Cardiac fibroblast (primary cell): ENCODE measurements around the gene PSME4.
"Not testable (repeated sequence)": the region's sequence is repeated elsewhere in the genome, so short reads cannot be mapped to it uniquely, and the experiment has no call there.

Source experiments
- DNase-seq, 2 donors: peaks; one replicate each; pipeline versions ENCODE4 v3.0.0 to v3.0.0-alpha.2; 2010; ENCODE audit warnings: low read depth in 2 of 2
- H3K4me3 ChIP-seq, 2 donors: replicated peaks in 1 of 2; 1 replicate in 1 of 2; 2 replicates in 1 of 2; pipeline ENCODE4 v1.5.1; 2011; ENCODE audit warnings: low read depth in 2 of 2, low read length in 2 of 2, mild to moderate bottlenecking in 2 of 2, moderate library complexity in 1 of 2
- CTCF ChIP-seq: IDR thresholded peaks from one replicate; pipeline ENCODE4 v1.5.1; 2011; ENCODE audit warnings: low read depth, mild to moderate bottlenecking, low read length, inconsistent platforms

The PSME4 gene

GRCh38 chr2:53842891-53843290 is 127.9 kb downstream of the PSME4 start:
- no peak for DNase-seq
- H3K4me3 ChIP-seq, result no peak overlapping the region
- no peak for TF ChIP-seq CTCF

- H3K4me3 ChIP-seq, DNase-seq: not testable (repeated sequence)
These were observed 129.1 kb downstream of the PSME4 start for GRCh38 chr2:53841651-53842050.

GRCh38 chr2:53840580-53840979 is 130.2 kb downstream of the PSME4 start:
- no peak overlapping the region for H3K4me3 ChIP-seq
- DNase-seq, result no peak
- no peak for TF ChIP-seq CTCF

DNA sequence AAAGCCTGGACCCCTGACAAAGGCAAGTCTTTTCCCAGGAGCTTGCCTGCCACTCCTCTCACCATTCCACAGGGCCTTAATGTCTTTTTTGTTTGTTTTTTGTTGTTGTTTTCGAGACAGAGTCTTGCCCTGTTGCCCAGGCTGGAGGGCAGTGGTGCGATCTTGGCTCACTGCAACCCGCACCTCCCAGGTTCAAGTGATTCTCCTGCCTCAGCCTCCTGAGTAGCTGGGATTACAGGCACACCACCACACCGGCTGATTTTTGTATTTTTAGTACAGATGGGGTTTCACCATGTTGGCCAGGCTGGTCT is 140.9 kb downstream of the PSME4 start:
- H3K4me3 ChIP-seq, DNase-seq: not testable (repeated sequence)

DNA sequence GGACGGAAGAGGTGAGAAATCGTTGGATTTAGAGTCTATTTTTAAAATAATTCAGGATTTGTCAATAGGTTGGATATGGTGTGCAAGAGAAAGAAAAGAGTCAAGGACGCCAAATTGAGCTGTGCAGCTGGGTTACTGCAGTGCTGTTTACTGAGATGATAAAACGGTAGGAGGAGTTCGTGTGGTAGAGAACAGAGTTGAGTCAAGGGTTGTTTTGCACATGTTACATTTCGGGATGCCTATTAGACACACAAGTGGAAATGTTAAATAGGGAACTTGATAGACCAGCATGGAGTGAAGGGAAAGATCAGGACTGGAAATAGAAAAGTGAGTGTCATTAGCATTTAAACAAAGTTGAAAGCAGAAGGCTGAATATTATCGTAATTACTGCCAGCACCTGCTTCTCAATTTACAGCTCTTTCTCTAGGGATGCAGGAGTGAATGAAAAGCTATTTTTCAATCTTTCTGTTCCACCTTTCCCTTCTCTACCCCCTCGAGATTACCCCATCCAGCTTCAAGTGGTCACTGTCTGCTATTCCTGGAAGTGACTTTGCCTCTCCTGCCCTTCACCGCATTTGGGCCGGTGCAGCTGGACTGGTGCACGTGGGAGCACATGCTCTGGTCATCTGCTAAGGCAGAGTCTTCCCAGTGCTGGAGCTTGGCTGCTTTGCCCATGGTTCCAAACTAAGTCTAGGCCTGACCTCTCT is 141.4 kb downstream of the PSME4 start:
- DNase-seq, result no peak
- no peak for TF ChIP-seq CTCF
- H3K4me3 ChIP-seq, result no peak overlapping the region

- DNase-seq, result no peak
- no peak for TF ChIP-seq CTCF
- H3K4me3 ChIP-seq, result no peak overlapping the region
These were observed 142.5 kb downstream of the PSME4 start for GRCh38 chr2:53828331-53828730.

DNA sequence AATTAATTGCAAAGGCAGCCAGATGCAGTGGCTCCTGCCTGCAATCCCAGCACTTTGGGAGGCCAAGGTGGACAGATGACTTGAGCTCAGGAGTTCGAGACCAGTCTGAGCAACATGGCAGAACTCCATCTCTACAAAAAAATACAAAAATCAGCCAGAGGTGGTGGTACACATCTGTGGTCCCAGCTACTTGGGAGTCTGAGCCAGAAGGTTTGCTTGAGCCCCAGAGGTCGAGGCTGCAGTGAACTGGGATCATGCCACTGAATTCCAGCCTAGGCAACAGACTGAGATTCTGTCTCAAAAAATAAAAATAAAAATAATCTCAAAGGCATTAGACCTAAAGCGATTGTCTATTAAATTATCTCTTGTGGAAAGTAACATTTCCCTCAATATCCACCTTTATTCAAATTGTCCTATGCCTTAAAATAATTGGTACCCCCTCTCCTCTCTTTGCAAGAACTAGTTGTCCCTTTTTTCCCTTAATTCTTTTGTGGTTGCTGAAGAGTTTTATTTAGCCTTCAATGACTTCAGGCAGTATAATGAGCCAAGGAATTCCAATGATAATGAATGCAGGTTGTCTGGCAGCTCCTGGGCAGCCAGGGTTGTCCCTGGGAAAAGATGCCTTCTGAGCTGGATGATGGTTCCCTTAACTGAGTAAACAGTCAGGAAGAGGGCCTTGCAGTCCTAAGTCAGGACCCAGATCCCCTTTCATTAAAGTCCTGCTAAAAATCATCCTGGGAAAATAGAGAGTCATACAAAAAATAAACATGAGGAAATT is 143.2 kb downstream of the PSME4 start:
- no peak for DNase-seq
- H3K4me3 ChIP-seq, result no peak overlapping the region
- no peak for TF ChIP-seq CTCF
